Loucy (cell line): Measurements from ENCODE around the gene KCND1.
A peak's percentile ranks its signal among the peaks of the same experiment; 100 is the strongest.

ENCODE experiments used
- H2AFZ ChIP-seq: fragments of 200-600 bp; sonication (generic); 2 replicates; pipeline ENCODE4 v1.6.0; 2016; ENCODE audit warnings: antibody characterized with exemption, mild to moderate bottlenecking, low read length, moderate library complexity
- H3F3A ChIP-seq: fragments of 200-600 bp; 2 replicates; pipeline ENCODE4 v1.6.0; 2016; ENCODE audit warnings: antibody characterized with exemption, low read depth, mild to moderate bottlenecking
- H3K27me3 ChIP-seq: fragments of 200-600 bp; sonication (generic); 2 replicates; pipeline ENCODE4 v1.6.1; 2014; ENCODE audit warnings: low read length, mild to moderate bottlenecking; ENCODE audit not compliant: insufficient read depth, poor library complexity, severe bottlenecking
- H3K36me3 ChIP-seq: fragments of 200-600 bp; sonication (generic); 2 replicates; pipeline ENCODE4 v1.6.1; 2016; ENCODE audit warnings: low read length; ENCODE audit not compliant: insufficient read depth
- H3K4me1 ChIP-seq: fragments of 200-600 bp; sonication (generic); 2 replicates; pipeline ENCODE4 v1.5.1; 2014; ENCODE audit warnings: low read length, mild to moderate bottlenecking; ENCODE audit not compliant: insufficient read depth, poor library complexity, severe bottlenecking
- H3K4me2 ChIP-seq: fragments of 200-600 bp; sonication (generic); 2 replicates; pipeline ENCODE4 v1.6.0; 2014; ENCODE audit warnings: antibody characterized with exemption, low read length, low read depth, mild to moderate bottlenecking; ENCODE audit not compliant: poor library complexity, severe bottlenecking
- H3K4me3 ChIP-seq: fragments of 200-600 bp; sonication (generic); 2 replicates; pipeline ENCODE4 v1.5.1; 2014; ENCODE audit warnings: low read length, mild to moderate bottlenecking, mixed read lengths; ENCODE audit not compliant: poor library complexity, severe bottlenecking
- H3K79me2 ChIP-seq: fragments of 200-600 bp; sonication (generic); 2 replicates; pipeline ENCODE4 v1.6.1; 2014; ENCODE audit warnings: low read length; ENCODE audit not compliant: insufficient read depth
- H3K9ac ChIP-seq: fragments of 200-600 bp; sonication (generic); 2 replicates; pipeline ENCODE4 v1.6.0; 2014; ENCODE audit warnings: mild to moderate bottlenecking, low read depth, low read length, moderate library complexity; ENCODE audit not compliant: poor library complexity, severe bottlenecking
- H3K9me2 ChIP-seq: fragments of 200-600 bp; sonication (generic); replicated peaks from 2 replicates; pipeline ENCODE4 v1.6.1; 2016; ENCODE audit warnings: low read depth, low read length, mixed read lengths
- H3K9me3 ChIP-seq: fragments of 200-600 bp; sonication (generic); 2 replicates; pipeline ENCODE4 v1.6.1; 2014; ENCODE audit warnings: mild to moderate bottlenecking, antibody characterized with exemption, low read length, low read depth; ENCODE audit not compliant: insufficient read depth
- H4K20me1 ChIP-seq: fragments of 200-600 bp; sonication (generic); 2 replicates; pipeline ENCODE4 v1.6.0; 2014; ENCODE audit warnings: antibody characterized with exemption, low read length, mild to moderate bottlenecking; ENCODE audit not compliant: insufficient read depth, poor library complexity, severe bottlenecking
- EZH2phosphoT487 ChIP-seq: fragments of 200-600 bp; IDR thresholded peaks from 2 replicates; pipeline ENCODE4 v1.6.1; 2018; ENCODE audit warnings: antibody characterized with exemption, mild to moderate bottlenecking, moderate library complexity, borderline replicate concordance
- TF ChIP-seq, protein P1 (sequence below): fragments of 200-600 bp; sonication (generic); conservative IDR thresholded peaks from 2 replicates; pipeline ENCODE4 v1.5.1; 2014; ENCODE audit warnings: mild to moderate bottlenecking, antibody characterized with exemption, low read length

KCND1 gene

DNA sequence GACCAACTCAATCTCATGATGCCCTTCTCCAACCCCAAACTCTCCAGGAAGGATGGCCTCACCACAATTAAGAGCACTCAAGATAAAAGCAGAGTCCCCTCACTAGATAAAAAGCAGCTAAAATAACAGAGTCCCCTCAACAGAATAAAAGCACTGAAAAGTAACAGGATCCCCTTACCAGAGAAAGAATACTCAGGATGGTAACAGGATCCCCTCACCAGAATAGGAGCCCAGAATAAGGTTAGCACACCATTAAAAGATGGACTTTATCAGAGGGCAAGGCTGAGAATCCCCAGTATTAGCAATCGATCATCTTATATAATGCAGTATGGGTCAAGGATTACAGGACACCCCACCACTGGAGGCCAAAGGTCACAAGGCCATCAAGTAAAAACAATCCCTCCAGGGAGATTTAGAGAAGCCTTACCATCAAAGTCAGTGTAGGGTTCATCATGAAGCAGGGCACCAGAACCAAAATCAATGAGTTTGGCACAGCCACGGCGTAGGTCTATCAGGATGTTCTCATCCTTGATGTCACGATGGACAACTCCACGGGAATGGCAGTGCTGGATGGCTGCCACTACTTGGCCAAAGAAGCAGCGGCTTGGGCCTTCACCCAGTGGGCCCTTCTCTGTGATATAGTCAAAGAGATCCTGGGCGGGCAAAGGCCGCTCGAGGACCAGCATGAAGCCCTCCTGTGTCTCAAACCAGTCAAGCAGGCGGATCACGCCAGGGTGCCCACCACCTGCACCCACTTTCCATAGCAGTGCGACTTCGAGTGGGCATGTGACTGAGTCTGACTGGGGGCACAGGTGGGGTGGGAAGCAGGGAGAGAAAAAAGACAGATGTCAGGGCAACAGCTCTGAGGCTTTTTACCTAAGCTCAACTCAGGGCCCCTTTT is 56.8 kb downstream of the KCND1 start:
- Histone ChIP-seq H3K79me2 (peaks cover 26% of the 10 kb centered on the region), H2AFZ (no peak overlapping the region), H3K9ac (no peak overlapping the region), H3K36me3 (peaks cover 6% of the 10 kb centered on the region; the same call in 1 of the 2 replicates), H4K20me1 (peaks cover 5% of the 10 kb centered on the region), H3K4me2 (no peak overlapping the region), H3K4me1 (peaks cover 14% of the 10 kb centered on the region), H3F3A (no peaks in the 10 kb centered on the region), H3K9me2 (no peaks in the 10 kb centered on the region), H3K4me3 (no peak overlapping the region), H3K27me3 (no peaks in the 10 kb centered on the region), H3K9me3 (no peaks in the 10 kb centered on the region)
- TF ChIP-seq, protein P1, sequence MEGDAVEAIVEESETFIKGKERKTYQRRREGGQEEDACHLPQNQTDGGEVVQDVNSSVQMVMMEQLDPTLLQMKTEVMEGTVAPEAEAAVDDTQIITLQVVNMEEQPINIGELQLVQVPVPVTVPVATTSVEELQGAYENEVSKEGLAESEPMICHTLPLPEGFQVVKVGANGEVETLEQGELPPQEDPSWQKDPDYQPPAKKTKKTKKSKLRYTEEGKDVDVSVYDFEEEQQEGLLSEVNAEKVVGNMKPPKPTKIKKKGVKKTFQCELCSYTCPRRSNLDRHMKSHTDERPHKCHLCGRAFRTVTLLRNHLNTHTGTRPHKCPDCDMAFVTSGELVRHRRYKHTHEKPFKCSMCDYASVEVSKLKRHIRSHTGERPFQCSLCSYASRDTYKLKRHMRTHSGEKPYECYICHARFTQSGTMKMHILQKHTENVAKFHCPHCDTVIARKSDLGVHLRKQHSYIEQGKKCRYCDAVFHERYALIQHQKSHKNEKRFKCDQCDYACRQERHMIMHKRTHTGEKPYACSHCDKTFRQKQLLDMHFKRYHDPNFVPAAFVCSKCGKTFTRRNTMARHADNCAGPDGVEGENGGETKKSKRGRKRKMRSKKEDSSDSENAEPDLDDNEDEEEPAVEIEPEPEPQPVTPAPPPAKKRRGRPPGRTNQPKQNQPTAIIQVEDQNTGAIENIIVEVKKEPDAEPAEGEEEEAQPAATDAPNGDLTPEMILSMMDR, result no peak
- no peak for TF ChIP-seq EZH2phosphoT487

DNA sequence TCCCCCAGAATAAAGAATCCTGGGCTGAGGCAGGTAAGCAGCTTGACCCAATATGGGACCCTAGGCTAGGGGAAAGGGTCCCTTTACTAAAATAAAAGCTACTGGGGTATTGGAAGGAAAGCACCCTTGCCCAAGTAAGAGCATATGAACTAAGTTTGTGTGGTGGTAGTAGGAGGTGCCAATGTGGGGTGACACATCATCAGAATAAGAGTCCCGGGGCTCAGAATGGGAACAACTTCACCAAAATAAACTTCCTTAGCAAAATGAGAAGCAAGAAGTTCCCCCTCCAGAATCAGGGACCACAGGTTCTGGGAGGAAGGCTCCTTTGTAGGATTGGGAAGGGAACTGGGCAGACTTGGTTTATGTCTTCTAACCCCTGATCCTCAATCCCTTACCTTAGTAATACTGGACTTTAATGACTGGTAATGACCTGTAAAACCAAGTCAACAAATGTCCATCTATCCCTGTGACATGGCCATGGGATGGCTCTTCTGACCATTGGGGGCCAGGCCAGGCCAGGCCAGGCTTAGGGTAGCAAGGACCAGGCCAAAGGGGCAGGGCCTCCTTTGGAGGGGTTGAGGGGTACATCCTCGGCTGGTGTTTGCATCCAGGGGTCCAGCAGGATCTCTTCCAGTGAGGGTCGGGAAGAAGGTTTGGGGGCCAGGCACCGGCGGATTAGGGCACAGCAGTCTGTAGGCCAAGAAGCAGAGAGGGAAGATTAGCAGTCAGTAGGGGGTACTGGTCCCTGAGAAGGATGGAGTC is 57.9 kb downstream of the KCND1 start:
- peaks cover 6% of the 10 kb centered on the region; the same call in 1 of the 2 replicates for H3K36me3 ChIP-seq

DNA sequence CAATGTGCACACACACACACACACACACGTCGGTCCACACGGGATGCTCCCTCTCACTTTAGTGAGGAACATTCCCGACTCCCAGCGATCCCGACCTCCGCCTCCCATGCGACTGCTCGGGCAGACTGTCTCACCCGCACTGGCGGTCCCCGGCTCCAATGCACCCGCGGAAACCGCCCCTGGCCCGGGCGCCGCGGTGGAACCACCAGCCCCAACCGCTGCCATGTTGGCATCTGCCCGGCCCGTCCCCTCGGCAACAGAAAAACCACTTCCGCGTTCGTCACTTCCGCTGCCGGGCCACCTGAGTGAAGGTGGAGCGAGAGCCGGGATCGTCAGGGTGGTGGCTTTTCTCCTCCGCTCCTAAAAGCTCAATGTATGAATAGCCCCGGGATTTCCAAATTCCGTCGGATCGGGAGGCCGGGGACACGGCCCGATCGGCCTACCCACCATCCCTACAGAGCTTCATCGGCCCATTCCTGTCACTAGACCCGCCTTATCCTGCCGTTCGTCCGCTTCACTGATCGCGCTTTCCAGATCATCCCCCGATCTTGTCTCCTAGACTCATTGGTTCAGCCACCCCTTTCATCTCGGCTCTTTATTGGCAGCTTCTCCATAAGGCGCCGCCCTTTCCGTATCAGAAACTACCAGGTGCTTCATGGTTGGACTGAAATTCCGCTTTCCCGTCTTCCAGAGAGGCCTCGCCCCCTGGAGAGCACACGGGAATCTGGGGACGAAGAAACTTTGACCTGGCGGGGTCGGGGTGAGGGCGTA is 60.0 kb downstream of the KCND1 start, which contains the start of gene SLC35A2:
Gene SLC35A2 (minus strand): TSS at position 235 of the 771 bp plus-strand sequence. CDS start 10 bp downstream, at position 225.
- peaks cover 6% of the 10 kb centered on the region; the same call in 1 of the 2 replicates for H3K36me3 ChIP-seq
- H3K9ac ChIP-seq, result peak within 1 kb of the TSS; percentile 79
- H3K9me2 ChIP-seq, result no peaks in the 10 kb centered on the region
- H3K9me3 ChIP-seq, result no peaks in the 10 kb centered on the region
- H3K79me2 ChIP-seq, result peaks cover 24% of the 10 kb centered on the region
- no peak for TF ChIP-seq EZH2phosphoT487
- TF ChIP-seq, protein P1, result no peak
- no peaks in the 10 kb centered on the region for H3F3A ChIP-seq
- no peaks in the 10 kb centered on the region for H3K27me3 ChIP-seq
- H3K4me3 ChIP-seq, result peak within 1 kb of the TSS; percentile 83
- H3K4me2 ChIP-seq, result peak within 1 kb of the TSS; percentile 94
- H2AFZ ChIP-seq, result peak within 1 kb of the TSS; percentile 80
- peaks cover 6% of the 10 kb centered on the region for H3K4me1 ChIP-seq
- peaks cover 5% of the 10 kb centered on the region for H4K20me1 ChIP-seq

More for the DNA sequence above, 57.9 kb downstream of the KCND1 start:
- Histone ChIP-seq H3F3A (no peaks in the 10 kb centered on the region), H2AFZ (no peak overlapping the region), H3K79me2 (peaks cover 29% of the 10 kb centered on the region), H3K9me3 (no peaks in the 10 kb centered on the region), H3K9me2 (no peaks in the 10 kb centered on the region), H3K4me2 (no peak overlapping the region), H3K4me3 (no peak overlapping the region), H3K27me3 (no peaks in the 10 kb centered on the region), H3K9ac (no peak overlapping the region), H4K20me1 (peaks cover 5% of the 10 kb centered on the region), H3K4me1 (peaks cover 6% of the 10 kb centered on the region)
- TF ChIP-seq, protein P1, result no peak
- TF ChIP-seq EZH2phosphoT487, result no peak
